GM21825 (cell line): Measurements from ENCODE around the gene ERC2.

ENCODE experiments used
- ATAC-seq: cut with Tn5 transposase; IDR thresholded peaks from one replicate; pipeline ENCODE4 v1.9.1; 2021; ENCODE audit warnings: mild to moderate bottlenecking, moderate library complexity; ENCODE audit not compliant: unreplicated experiment

ERC2 gene

GRCh38 chr3:55724407-55724784 is 743.9 kb downstream of the ERC2 start:
- ATAC-seq = no peak

GRCh38 chr3:55723653-55724406 is 744.4 kb downstream of the ERC2 start:
- no peak for ATAC-seq

GRCh38 chr3:55721716-55722484 is 746.4 kb downstream of the ERC2 start:
- ATAC-seq = no peak

- no peak for ATAC-seq
Observed at GRCh38 chr3:55720614-55721013, 747.7 kb downstream of the ERC2 start.

- ATAC-seq = no peak
Observed at GRCh38 chr3:55719508-55719907, 748.8 kb downstream of the ERC2 start.

GRCh38 chr3:55719006-55719405 is 749.3 kb downstream of the ERC2 start:
- ATAC-seq = no peak

GRCh38 chr3:55718521-55718921 is 749.7 kb downstream of the ERC2 start:
- ATAC-seq = no peak

- ATAC-seq = no peak
Observed at GRCh38 chr3:55718074-55718473, 750.2 kb downstream of the ERC2 start.

GRCh38 chr3:55717481-55717880 is 750.8 kb downstream of the ERC2 start:
- ATAC-seq = no peak

GRCh38 chr3:55716611-55717225 is 751.5 kb downstream of the ERC2 start:
- no peak for ATAC-seq

GRCh38 chr3:55716044-55716443 is 752.2 kb downstream of the ERC2 start:
- no peak for ATAC-seq

- ATAC-seq = no peak
Observed at GRCh38 chr3:55714057-55714456, 754.2 kb downstream of the ERC2 start.

GRCh38 chr3:55711646-55712045 is 756.6 kb downstream of the ERC2 start:
- ATAC-seq = no peak

GRCh38 chr3:55709411-55710012 is 758.8 kb downstream of the ERC2 start:
- ATAC-seq = no peak

- no peak for ATAC-seq
Observed at GRCh38 chr3:55708921-55709320, 759.3 kb downstream of the ERC2 start.

GRCh38 chr3:55708242-55708641 is 760.0 kb downstream of the ERC2 start:
- no peak for ATAC-seq

GRCh38 chr3:55704521-55704920 is 763.7 kb downstream of the ERC2 start:
- ATAC-seq = no peak

GRCh38 chr3:55702822-55703221 is 765.4 kb downstream of the ERC2 start:
- no peak for ATAC-seq

- ATAC-seq = no peak
Observed at GRCh38 chr3:55701997-55702396, 766.3 kb downstream of the ERC2 start.

GRCh38 chr3:55698831-55699230 is 769.4 kb downstream of the ERC2 start:
- ATAC-seq = no peak

- ATAC-seq = no peak
Observed at GRCh38 chr3:55697177-55697865, 770.9 kb downstream of the ERC2 start.
